Measurements from ENCODE around the gene SLC30A3. TPM values are rescaled to one million over a fixed set of nuclear protein-coding genes. Genes with fewer than 3 reads are reported as not detected.

Gene SLC30A3
- total and polyA plus RNA-seq, 2 of the 13 experiments (the other 11 are each of a cell fraction or from before 2014, with no cell fraction given) = 0.38 to 0.79 TPM

DNA sequence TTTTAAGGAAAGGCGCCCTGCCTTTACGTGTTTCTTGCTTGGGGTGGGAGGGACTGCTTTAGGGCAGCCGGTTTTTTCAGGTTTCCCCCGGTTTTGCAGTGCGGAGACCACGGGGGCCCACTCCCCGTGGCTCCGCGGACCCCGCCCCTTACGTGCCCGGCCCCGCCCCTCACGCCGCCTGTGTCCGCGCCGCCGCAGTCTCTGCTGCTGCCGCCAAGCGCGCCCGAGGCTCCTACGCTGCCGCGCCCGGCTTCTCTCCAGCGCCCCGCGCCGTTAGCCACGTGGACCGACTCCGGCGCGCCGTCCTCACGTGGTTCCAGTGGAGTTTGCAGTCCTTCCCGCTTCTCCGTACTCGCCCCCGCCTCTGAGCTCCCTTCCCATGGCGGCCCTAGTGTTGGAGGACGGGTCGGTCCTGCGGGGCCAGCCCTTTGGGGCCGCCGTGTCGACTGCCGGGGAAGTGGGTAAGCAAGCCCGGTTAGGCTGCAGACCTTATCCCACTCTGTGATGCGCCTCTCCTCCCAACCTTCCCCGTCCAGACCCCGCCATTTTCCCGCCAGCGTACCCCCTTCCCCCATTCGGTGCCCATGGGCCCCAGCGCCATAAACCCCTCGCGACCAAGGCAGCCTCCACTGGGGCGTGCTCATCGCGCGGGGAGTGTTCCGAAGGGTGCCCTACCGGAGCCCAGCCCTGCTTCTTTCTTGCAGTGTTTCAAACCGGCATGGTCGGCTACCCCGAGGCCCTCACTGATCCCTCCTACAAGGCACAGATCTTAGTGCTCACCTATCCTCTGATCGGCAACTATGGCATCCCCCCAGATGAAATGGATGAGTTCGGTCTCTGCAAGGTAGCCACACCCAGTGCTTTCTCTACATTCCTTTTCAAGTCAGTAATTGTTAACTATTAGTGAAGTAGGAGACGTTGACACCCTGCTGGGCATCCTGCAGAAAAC is 45.4 kb downstream of the SLC30A3 start, which contains the start of gene CAD (continued):
- TF ChIP-seq, protein P1, sequence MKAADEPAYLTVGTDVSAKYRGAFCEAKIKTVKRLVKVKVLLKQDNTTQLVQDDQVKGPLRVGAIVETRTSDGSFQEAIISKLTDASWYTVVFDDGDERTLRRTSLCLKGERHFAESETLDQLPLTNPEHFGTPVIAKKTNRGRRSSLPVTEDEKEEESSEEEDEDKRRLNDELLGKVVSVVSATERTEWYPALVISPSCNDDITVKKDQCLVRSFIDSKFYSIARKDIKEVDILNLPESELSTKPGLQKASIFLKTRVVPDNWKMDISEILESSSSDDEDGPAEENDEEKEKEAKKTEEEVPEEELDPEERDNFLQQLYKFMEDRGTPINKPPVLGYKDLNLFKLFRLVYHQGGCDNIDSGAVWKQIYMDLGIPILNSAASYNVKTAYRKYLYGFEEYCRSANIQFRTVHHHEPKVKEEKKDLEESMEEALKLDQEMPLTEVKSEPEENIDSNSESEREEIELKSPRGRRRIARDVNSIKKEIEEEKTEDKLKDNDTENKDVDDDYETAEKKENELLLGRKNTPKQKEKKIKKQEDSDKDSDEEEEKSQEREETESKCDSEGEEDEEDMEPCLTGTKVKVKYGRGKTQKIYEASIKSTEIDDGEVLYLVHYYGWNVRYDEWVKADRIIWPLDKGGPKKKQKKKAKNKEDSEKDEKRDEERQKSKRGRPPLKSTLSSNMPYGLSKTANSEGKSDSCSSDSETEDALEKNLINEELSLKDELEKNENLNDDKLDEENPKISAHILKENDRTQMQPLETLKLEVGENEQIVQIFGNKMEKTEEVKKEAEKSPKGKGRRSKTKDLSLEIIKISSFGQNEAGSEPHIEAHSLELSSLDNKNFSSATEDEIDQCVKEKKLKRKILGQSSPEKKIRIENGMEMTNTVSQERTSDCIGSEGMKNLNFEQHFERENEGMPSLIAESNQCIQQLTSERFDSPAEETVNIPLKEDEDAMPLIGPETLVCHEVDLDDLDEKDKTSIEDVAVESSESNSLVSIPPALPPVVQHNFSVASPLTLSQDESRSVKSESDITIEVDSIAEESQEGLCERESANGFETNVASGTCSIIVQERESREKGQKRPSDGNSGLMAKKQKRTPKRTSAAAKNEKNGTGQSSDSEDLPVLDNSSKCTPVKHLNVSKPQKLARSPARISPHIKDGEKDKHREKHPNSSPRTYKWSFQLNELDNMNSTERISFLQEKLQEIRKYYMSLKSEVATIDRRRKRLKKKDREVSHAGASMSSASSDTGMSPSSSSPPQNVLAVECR (CRISPR knock-in tag; IDR thresholded peaks at IDR 0.05; ENCODE audit: borderline replicate concordance) = peak; percentile 87; the same call in 1 of the 2 replicates
- no peak for TF ChIP-seq ZNF549 (CRISPR knock-in tag; IDR thresholded peaks at IDR 0.05)
- TF ChIP-seq, protein P2, sequence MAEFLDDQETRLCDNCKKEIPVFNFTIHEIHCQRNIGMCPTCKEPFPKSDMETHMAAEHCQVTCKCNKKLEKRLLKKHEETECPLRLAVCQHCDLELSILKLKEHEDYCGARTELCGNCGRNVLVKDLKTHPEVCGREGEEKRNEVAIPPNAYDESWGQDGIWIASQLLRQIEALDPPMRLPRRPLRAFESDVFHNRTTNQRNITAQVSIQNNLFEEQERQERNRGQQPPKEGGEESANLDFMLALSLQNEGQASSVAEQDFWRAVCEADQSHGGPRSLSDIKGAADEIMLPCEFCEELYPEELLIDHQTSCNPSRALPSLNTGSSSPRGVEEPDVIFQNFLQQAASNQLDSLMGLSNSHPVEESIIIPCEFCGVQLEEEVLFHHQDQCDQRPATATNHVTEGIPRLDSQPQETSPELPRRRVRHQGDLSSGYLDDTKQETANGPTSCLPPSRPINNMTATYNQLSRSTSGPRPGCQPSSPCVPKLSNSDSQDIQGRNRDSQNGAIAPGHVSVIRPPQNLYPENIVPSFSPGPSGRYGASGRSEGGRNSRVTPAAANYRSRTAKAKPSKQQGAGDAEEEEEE (CRISPR knock-in tag; IDR thresholded peaks at IDR 0.05; ENCODE audit: borderline replicate concordance) = no peak
- TF ChIP-seq, protein P3, sequence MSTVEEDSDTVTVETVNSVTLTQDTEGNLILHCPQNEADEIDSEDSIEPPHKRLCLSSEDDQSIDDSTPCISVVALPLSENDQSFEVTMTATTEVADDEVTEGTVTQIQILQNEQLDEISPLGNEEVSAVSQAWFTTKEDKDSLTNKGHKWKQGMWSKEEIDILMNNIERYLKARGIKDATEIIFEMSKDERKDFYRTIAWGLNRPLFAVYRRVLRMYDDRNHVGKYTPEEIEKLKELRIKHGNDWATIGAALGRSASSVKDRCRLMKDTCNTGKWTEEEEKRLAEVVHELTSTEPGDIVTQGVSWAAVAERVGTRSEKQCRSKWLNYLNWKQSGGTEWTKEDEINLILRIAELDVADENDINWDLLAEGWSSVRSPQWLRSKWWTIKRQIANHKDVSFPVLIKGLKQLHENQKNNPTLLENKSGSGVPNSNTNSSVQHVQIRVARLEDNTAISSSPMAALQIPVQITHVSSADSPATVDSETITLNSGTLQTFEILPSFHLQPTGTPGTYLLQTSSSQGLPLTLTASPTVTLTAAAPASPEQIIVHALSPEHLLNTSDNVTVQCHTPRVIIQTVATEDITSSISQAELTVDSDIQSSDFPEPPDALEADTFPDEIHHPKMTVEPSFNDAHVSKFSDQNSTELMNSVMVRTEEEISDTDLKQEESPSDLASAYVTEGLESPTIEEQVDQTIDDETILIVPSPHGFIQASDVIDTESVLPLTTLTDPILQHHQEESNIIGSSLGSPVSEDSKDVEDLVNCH (CRISPR knock-in tag; IDR thresholded peaks at IDR 0.05) = no peak
- TF ChIP-seq PCBP2 (optimal IDR thresholded peaks at IDR 0.05; ENCODE audit: low read depth, low read length, poor library complexity, severe bottlenecking) = no peak
- no peak for TF ChIP-seq ZNF138 (CRISPR knock-in tag; IDR thresholded peaks at IDR 0.05; ENCODE audit: low read depth)
- no peak for TF ChIP-seq CEBPB (IDR thresholded peaks at IDR 0.05; ENCODE audit: borderline replicate concordance, low read depth, low read length)
- TF ChIP-seq NRL (CRISPR knock-in tag; IDR thresholded peaks at IDR 0.05; ENCODE audit: borderline replicate concordance) = peak; percentile 86
- TF ChIP-seq, protein P4, sequence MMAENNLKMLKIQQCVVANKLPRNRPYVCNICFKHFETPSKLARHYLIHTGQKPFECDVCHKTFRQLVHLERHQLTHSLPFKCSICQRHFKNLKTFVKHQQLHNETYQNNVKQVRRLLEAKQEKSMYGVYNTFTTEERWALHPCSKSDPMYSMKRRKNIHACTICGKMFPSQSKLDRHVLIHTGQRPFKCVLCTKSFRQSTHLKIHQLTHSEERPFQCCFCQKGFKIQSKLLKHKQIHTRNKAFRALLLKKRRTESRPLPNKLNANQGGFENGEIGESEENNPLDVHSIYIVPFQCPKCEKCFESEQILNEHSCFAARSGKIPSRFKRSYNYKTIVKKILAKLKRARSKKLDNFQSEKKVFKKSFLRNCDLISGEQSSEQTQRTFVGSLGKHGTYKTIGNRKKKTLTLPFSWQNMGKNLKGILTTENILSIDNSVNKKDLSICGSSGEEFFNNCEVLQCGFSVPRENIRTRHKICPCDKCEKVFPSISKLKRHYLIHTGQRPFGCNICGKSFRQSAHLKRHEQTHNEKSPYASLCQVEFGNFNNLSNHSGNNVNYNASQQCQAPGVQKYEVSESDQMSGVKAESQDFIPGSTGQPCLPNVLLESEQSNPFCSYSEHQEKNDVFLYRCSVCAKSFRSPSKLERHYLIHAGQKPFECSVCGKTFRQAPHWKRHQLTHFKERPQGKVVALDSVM (CRISPR knock-in tag; IDR thresholded peaks at IDR 0.05) = no peak
- TF ChIP-seq ZNF567 (CRISPR knock-in tag; IDR thresholded peaks at IDR 0.05; ENCODE audit: borderline replicate concordance) = no peak
- TF ChIP-seq CAMTA2 (CRISPR knock-in tag; IDR thresholded peaks at IDR 0.05; ENCODE audit: borderline replicate concordance) = no peak; the same call in 1 of the 2 replicates
- no peak for TF ChIP-seq ZNF460 (CRISPR knock-in tag; IDR thresholded peaks at IDR 0.05; ENCODE audit: borderline replicate concordance)
- no peak for TF ChIP-seq MATR3 (CRISPR knock-in tag; IDR thresholded peaks at IDR 0.05)
- 0 out of 2 replicates have a peak, but pooled peaks have one; percentile 21 for TF ChIP-seq POGZ (CRISPR knock-in tag; IDR thresholded peaks at IDR 0.05)
- TF ChIP-seq, protein P5, sequence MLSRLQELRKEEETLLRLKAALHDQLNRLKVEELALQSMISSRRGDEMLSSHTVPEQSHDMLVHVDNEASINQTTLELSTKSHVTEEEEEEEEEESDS (CRISPR knock-in tag; IDR thresholded peaks at IDR 0.05; ENCODE audit: borderline replicate concordance) = no peak
